Stimulated activated CD4-positive, alpha-beta T cell treated with anti-CD3 and anti-CD28 coated beads, Interleukin-4, amount 100 ng/mL, for 48 hours (primary cell): Measurements from ENCODE around the gene CACNA1S.
A peak's percentile ranks its signal among the peaks of the same experiment; 100 is the strongest.

Source experiments
- DNase-seq, 2 donors: peaks; one replicate each; pipeline ENCODE4 v3.0.0-alpha.2; 2020; ENCODE audit warnings: low read depth in 2 of 2

CACNA1S gene

GRCh38 chr1:201062511-201063091, 49.6 kb downstream of the CACNA1S start:
- no peak for DNase-seq

GRCh38 chr1:201061886-201062285, 50.3 kb downstream of the CACNA1S start:
- no peak for DNase-seq

- DNase-seq: no peak
Observed at GRCh38 chr1:201061049-201061448, 51.2 kb downstream of the CACNA1S start.

DNA sequence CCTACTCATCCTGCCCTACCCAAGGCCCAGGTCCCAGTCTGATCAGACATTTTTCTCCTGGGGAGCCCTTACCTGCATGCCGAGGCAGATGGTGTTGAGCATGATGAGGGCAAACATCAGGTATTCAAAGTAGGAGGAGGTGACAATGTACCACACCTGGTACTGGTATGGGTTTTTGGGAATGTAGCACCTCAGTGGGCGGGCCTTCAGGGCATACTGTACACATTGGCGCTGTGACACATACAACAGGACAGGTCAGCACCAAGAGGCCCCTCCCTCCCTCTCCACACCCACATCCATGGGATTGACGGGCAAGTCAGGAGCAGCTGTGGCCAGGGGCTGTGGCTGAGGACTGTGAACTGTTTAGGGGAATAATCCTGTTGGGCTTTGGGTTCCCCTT, 51.6 kb downstream of the CACNA1S start:
- DNase-seq: no peak

GRCh38 chr1:201059871-201060555, 52.2 kb downstream of the CACNA1S start:
- DNase-seq: no peak

DNA sequence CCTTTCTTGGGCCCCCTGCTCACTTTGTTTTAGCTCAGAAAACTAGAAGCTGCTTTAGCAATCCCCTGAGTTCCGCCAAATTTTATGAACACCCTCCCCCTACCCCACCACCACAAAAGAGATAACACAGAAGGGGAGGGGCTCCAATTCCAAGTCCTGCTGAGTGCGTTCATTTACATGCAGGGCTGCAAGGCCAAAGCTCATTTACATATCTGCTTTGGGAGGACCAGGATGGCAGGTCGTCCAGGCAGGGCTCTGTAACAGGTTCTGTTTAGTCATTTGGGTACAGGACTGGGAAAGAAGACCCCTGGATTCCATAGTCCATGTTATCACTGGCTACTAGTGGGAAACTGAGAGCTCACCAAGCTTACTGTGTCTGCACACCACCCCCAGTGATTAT, 52.8 kb downstream of the CACNA1S start:
- DNase-seq: no peak

GRCh38 chr1:201054091-201054543, 58.1 kb downstream of the CACNA1S start:
- no peak for DNase-seq

DNA sequence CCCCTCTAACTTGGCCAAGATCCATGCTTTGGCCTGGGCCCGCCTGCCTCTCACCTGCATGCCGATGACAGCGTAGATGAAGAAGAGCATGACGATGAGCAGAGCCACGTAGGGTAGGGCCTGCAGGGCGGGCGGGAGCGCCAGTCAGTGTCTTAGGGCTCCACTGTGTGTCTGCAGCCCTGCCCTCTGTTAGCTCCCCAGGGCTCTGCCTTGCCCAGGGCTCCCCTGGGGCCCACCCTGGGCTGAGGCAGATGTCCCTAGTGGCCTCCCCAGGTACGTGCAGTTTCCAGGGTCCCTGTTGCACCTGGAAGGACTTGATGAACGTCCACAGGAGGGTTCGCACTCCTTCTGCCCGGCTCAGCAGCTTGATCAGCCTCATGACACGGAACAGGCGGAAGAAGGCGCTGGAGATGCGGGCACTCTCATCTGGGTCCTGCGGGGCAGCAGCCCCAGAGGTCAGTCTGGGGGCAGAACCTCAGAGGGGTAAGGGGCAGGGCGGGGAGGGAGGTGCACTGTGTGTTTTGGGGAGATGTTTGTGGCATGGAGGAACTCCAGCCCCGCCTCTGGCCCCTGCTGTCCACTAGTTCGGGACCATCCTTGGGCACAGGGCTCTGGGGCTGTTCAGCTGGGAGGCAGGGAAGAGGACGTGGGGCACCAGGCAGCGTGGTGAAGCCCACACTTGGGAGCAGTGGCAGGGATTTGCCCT, 58.9 kb downstream of the CACNA1S start:
- DNase-seq: no peak

DNA sequence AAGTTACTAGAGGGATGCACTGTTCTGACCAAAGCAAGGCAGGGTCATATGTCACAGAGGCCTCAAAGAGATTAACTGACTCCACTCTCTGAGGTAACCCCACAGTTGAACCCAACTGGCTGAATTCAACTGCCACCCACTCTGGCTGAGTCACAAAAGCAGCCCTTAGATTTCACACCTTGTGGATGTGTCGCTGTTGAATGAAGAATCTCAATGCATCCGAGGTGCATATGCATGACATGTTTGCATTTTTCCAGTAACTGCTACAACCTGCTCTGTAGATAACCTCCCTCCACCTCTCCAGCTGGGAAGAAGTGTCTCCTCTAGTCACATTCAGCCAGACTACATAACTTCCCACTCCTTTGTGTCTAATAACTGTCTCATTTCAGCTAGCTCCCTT, 60.8 kb downstream of the CACNA1S start:
- no peak for DNase-seq

DNA sequence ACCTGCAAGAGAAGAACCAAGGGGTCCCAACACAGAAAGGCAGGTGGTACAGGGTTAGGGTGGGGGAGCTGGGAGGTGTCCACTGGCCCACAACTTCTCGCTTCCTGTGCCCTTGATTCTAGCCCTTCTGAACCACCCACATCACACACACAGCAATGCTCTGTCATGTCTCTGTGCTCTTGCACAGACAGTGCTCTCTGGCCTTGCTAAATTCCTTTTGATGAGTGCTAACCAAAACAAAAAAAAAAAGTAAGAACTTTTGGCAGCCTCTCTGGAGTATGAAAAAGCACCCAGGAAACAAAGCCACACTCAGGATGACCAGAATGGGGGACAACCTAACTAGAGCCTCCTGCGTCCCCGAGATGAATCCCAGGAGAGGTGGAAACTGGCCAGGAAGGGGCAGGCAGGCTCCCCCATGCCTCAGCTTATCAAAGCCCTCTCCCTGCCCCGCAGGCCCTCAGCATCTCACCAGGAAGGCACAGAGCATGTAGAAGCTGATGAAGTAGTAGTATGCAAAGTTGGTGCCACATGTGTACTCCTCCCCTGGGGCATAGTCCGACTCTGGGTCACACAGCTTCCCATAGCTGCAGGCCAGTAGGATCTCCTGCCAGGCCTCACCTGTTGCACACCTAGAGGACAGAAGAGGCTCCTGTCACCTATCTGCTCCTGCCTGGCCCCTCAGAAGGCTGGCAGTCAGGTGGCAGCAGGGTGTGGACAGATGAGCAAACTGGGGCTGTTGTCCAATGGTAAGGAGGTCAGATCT, 61.5 kb downstream of the CACNA1S start:
- DNase-seq: no peak

- DNase-seq: no peak
Observed at GRCh38 chr1:201049248-201049831, 62.9 kb downstream of the CACNA1S start.

DNA sequence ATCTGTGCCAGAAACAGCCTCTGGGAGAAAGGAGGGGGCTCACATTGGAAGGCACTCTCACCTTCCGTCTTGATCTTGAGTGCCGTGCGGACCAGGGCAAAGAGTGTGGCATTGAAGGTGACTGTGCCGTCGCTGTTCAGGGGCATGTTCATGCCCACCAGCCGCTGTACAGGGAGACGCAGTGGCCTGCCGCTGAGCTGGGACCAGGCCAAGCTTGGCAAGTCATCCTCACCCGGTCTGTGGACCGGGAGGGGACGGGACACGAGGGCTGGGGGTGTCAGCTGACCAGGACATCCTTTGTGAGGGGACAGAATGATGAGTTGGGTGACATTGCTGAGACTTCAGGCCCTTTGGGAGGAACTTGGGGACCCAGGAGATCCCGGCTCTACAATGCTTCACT, 63.7 kb downstream of the CACNA1S start:
- DNase-seq: no peak

- no peak for DNase-seq
Observed at GRCh38 chr1:201044119-201044518, 68.1 kb downstream of the CACNA1S start.

- DNase-seq: peak in 1 of 2 donors; percentile 49
Observed at GRCh38 chr1:201042779-201043461, 69.3 kb downstream of the CACNA1S start.

DNA sequence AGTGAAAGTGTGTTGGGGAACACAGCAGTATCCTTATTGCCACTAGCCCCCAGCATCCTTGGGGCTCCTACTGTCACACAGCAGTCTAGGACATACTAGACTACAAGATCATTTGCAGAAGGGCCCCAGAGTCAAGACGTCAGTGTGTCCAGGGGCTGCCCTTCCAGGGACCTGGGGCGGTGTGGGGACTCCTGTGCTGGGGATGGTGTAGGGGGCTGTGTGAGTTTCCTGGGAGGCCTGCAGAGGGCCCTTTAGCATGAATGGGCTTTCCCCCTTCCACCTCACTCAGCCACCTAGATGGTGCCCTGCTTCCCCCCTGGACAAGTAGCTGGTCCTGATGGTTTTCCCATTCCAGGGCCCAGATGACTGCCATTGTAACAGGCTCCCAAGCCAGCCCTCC, 71.2 kb downstream of the CACNA1S start:
- DNase-seq: no peak

DNA sequence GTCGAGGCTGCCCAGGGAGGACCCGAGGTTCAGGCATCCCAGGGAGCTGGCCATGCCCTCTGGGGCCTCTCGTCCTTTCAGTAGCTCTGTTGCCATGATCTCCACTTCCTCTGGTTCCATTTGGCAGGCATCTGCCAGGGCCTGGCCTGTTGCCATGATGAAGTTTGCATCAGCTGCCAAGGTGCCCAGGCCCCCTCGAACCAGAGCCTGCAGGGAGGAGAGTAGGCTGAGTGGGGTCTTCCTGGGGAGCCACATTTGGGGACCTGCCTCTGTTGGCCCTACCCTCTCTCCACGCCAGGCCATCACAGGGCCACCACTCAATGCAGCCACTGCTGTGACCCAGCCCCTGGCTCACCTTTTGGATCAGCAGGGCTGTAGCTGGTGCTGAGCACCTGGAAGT, 72.3 kb downstream of the CACNA1S start:
- DNase-seq: no peak

DNA sequence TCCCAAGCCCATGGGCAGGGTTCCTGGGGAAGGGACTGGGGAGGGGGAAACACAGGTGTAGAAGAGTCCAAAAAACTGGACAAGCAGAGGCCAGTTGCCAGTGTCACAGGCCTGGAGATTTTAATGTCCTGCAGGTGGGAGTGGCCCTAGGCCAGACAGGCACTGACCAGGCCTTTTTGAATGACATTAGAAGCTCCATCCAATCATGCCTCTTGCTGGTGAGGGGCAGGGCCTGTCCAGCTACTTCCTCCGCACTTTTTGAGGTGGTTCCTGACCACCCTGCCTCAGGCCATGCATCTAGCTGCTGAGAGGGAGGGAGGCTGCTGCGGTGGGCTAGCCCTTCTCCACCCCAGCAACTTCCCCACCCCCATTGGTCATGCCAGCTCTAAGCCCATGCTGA, 72.8 kb downstream of the CACNA1S start:
- DNase-seq: no peak

- DNase-seq: no peak
Observed at GRCh38 chr1:201038186-201038876, 73.9 kb downstream of the CACNA1S start.

GRCh38 chr1:201036188-201036842, 75.9 kb downstream of the CACNA1S start:
- no peak for DNase-seq

DNA sequence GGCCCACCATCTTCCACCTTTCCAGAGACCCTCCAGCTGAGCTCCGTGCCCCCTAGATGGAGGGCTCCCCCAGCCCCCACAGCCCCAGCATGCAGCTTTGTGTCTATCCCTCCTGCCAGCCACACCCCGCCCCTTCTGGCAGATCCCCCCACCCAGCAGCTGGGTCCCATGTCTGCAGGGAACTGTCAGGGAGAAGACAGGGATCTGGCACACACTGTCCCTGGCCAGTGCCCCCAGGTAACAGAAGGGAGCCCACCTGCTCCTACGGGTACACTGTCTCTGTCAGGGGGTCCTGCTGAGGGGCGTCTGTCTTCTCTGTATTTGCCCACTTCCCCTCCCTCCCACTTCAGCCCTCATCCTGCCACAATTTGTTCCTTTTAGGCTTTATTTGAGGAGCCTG, 77.6 kb downstream of the CACNA1S start:
- no peak for DNase-seq
